GM21515 (cell line): ENCODE measurements around the gene TMEM167A.

Source experiments
- ATAC-seq: cut with Tn5 transposase; IDR thresholded peaks from one replicate; pipeline ENCODE4 v1.9.1; 2021; ENCODE audit not compliant: unreplicated experiment

Gene TMEM167A

DNA sequence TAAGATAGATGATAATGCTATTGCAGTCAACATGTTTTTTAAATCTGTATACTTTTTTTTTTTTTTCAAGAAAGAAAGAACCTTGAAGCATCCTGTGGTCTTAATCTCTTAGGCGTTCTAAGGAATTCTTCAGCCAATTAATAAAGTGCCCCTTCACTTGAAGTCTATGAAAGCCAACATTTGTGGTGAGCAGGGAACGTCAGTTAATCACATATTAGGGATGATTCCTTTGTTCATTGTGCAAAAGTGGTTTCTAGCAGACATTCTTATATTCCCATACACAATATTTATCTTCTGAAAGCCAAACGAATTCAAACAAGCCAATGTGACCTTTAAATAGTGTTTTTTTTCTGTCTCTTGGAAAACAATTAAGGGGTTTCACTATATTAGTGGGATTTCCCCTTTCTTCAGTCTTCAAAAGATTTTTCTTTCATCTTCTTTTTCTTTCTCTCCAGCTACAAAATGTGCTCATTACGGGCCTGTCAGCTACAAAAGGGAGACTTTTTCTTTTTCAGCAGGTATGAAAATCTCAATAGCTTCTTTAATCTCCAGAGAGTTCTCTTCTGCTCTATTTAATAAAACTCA lies 40.1 kb downstream of the TMEM167A start:
- ATAC-seq, result no peak

DNA sequence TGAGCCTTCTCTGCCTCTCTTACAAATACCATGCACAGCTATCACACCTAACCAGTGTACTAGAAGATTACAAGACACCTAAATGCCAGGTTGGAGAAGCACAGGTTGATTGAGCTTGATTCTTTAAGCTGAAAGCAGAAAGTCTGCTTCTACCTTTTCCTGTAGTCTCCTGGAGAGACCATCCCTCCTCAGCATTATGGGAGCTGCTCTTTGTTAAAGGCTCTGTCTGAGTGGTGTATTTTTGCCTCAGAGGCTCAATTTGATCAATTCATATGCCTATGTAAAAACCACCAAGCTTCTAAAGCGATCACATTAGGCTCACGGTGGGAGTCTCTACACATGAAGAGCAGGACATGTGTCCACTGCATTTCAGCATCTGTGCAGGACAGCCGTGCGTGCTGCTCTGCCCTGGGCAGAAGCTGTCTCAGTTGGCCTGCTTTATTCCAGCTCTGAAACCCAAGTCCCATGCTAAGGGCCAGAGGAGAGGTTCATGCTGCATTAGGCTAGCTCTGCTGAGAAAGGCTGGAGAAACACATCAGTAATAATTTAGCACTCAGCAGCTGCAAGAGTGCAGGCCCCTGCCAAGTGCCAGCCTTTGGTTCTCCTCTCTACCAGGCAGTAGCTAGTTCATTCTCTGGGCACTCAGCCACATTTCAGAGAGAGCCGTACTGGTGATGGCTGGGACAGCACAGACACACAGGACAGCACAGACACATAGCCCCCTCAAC lies 41.7 kb downstream of the TMEM167A start:
- ATAC-seq, result no peak

GRCh38 chr5:83034528-83035207 lies 42.5 kb downstream of the TMEM167A start:
- no peak for ATAC-seq

DNA sequence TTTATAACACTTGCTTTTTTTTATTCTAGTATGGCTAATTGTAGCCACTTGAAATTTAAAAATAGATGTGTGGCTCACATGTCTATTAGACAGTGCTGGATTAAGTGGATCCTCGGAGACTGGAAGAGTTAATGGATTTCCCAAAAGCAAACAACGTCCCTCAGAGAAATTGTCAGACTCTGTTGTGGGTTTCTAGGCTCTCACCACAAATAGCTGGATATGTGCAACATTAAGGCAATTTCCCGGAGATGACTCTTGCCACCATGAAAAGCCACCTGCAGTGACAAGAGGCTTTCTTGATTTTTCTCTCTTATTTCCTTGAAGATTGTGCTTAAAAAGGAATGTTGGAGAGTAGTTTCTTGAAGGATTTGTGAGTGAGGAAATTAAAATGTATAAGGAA lies 43.2 kb downstream of the TMEM167A start:
- ATAC-seq, result no peak

DNA sequence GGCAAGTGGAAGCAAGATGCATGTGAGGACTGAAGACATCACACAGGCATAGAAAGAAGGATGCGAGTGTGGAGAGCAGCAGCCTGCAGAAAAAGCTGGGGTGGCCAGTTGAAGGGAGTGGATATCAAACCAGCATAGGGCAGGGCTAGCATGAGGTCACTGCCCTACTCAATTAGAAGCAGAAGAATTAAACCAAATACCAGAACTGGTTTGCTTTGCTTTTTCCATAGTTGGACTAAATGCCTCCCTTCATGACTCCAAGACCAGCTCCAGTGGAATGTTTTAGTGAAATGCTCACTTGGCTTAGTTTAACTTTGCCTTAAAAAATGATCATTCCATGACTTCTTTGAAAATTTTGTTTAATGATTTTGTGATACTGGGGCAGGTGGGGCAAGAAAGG lies 45.8 kb downstream of the TMEM167A start:
- ATAC-seq, result no peak

GRCh38 chr5:83029912-83030311 lies 47.3 kb downstream of the TMEM167A start:
- no peak for ATAC-seq

DNA sequence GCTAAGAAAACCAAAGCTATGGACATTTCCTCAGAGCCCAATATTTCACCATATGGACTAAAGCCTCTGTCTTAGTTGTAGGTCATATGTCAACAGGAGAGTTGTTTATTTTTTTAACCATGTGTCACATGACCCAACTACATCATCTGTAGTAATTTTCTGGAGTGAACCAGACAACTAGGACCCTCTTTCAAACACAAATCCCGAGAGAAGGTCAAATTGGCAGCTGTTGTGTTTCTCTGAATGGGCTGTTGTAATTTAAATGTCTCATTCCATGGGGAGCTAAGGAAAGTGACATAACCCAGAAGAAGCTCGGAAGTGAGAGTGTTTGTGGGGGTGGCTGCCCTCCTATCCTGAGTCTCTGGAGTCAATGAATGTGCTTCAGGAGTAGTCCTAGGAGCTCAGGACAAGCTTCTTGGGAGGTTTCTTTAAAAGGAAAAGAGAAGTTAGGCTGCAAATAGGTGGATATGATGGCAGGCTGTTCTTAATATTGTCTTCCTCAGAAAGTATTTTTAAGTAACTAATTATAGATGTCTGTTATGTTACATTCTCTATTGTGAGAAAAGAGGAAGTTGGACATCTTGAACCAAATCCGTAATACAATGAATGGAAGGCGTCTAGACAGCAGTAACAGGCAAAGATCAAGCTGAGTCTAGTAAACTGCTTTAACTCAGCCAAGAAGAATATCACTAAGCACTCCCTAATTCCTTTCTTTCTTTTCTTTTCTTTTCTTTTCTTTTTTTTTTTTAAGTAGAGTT lies 50.1 kb downstream of the TMEM167A start:
- ATAC-seq, result peak; percentile 91

- ATAC-seq, result no peak
Measured at GRCh38 chr5:83026516-83026915, 50.7 kb downstream of the TMEM167A start.

- ATAC-seq, result no peak
Measured at GRCh38 chr5:83025690-83026478, 51.3 kb downstream of the TMEM167A start.

GRCh38 chr5:83022334-83022733 lies 54.9 kb downstream of the TMEM167A start:
- ATAC-seq, result no peak

- ATAC-seq, result no peak
Measured at GRCh38 chr5:83015676-83016075, 61.5 kb downstream of the TMEM167A start.

DNA sequence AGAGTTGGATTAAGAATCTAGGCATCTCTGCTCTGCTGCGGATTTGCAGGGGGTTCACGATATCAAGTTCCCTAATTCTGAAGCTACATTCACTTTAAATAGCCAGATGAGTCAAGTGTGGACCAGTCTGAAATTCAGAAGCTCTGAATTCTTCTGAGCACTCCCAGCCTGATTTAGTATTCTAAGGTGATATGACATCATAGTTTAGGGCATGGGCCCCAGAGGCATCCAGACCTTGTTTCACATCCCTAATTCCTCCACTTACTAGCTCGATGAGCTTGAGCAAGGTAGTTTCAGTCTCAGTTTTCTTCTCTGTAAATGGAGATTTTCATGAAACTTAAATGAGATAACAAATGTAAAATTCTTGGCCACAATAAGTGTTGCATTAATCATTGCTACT lies 65.2 kb downstream of the TMEM167A start:
- ATAC-seq, result peak; percentile 99

GRCh38 chr5:83009408-83009807 lies 67.8 kb downstream of the TMEM167A start:
- no peak for ATAC-seq

DNA sequence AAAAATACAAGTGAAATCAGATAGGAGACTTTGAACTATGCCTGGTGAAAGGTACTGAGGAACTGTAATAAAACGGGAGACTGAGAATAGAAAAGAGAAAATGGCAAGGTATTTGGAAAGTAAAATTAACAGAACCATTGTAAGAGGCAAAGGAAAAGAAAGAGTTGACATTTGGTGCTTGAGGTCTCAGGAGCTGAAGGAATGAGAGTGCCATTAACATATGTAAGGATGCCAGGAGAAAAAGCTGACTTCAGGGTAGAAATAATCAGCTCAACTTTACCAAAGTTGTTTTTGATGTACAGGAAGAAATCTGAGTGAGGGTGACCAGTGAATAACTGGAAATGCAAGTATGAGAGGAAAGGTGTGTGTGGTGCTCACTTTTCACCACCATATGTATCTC lies 69.4 kb downstream of the TMEM167A start:
- no peak for ATAC-seq

GRCh38 chr5:83006683-83007283 lies 70.4 kb downstream of the TMEM167A start:
- ATAC-seq, result no peak

GRCh38 chr5:83003791-83004190 lies 73.4 kb downstream of the TMEM167A start:
- ATAC-seq, result no peak
